Prostate gland (tissue), 2 donors: ENCODE data around the gene SPAG6. TPM values are rescaled to one million over a fixed set of nuclear protein-coding genes. Genes with fewer than 3 reads are reported as not detected.
A peak's percentile ranks its signal among the peaks of the same experiment; 100 is the strongest.

Experiments used
- DNase-seq: peaks from one replicate; pipeline ENCODE4 v3.0.0-alpha.2; 2019; ENCODE audit warnings: low spot score
- H3K27ac ChIP-seq, 2 donors: fragments of 200-600 bp; sonication (generic); 2 replicates each; pipeline ENCODE4 v1.5.1; 2017 to 2019
- H3K27me3 ChIP-seq: fragments of 200-600 bp; sonication (generic); replicated peaks from 2 replicates; pipeline ENCODE4 v1.5.1; 2019; ENCODE audit not compliant: insufficient read depth
- H3K36me3 ChIP-seq, 2 donors: fragments of 200-600 bp; sonication (generic); 1 replicate in 1 of 2; 2 replicates in 1 of 2; pipeline versions ENCODE4 v1.5.1 to v1.8.1; 2017 to 2019
- H3K4me1 ChIP-seq: fragments of 200-600 bp; sonication (generic); replicated peaks from 2 replicates; pipeline ENCODE4 v1.5.1; 2019
- H3K4me3 ChIP-seq, 2 donors: fragments of 200-600 bp; sonication (generic); 2 replicates each; pipeline ENCODE4 v1.5.1; 2017 to 2019
- H3K9me3 ChIP-seq: fragments of 200-600 bp; sonication (generic); 2 replicates; pipeline ENCODE4 v1.5.1; 2017
- POLR2A ChIP-seq: fragments of 450-650 bp; IDR thresholded peaks from one replicate; pipeline ENCODE4 v1.6.1; 2016; ENCODE audit warnings: antibody characterized with exemption, mild to moderate bottlenecking
- POLR2AphosphoS5 ChIP-seq: sonication (generic); formaldehyde crosslinking; IDR thresholded peaks from one replicate; pipeline ENCODE4 v1.6.1; 2017; ENCODE audit warnings: antibody characterized with exemption
- WGBS: methylation state at CpG from one replicate; pipeline ENCODE4 v1.1.5; 2018; 5-methylcytosine and 5-hydroxymethylcytosine counted together
- intact Hi-C: fragments of 100-400 bp; cut with DNase I; formaldehyde crosslinking; loops from one replicate; pipeline ENCODE4 v1.14.2; 2022
- small RNA-seq, 2 donors: library from RNA; depleted of rRNA; stranded (forward); fragments of <200 nt; gene quantifications; one replicate each; pipeline ENCODE3, GENCODE V24; 2016
- total RNA-seq, 2 donors: library from RNA; depleted of rRNA; stranded (reverse); fragments of >200 nt; gene quantifications; one replicate each; pipeline ENCODE4 v1.1.0, GENCODE V29; 2016
- TF ChIP-seq, protein P1 (sequence below), 4 experiments: fragments of 200-600 bp in 2 of 4; fragments of 450-650 bp in 2 of 4; sonication (generic) in 2 of 4; IDR thresholded peaks; 1 replicate in 3 of 4; 2 replicates in 1 of 4; pipeline ENCODE4 v1.5.1; 2016 to 2019; ENCODE audit warnings: antibody characterized with exemption in 4 of 4, mild to moderate bottlenecking in 2 of 4, moderate library complexity in 2 of 4

Gene SPAG6
- total RNA-seq, 2 donors from 2014 or later = 5.8 to 20.3 TPM

DNA sequence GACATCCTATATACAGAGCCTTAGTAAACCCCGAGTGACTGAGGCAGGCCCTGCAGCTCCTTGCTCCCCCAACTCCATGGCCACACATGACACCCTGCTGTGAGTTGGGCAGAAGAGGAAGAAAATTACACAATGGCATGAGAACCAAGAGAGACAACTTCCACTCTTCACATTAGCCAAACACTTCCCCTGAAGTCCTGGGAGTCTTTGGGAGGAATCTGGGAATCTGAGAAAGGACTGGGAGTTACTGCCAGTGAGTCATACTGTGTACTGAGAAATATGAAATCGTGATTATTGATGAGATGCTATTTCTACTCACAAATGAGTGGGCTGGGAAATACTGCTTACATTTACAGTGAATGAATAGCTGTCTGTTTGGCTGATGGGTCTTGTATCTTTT is 116.6 kb downstream of the SPAG6 start:
- H3K4me3 ChIP-seq = no peak overlapping the region
- intact Hi-C loops = no loop called here
- no peak for DNase-seq
- no peak overlapping the region for H3K27ac ChIP-seq
- no peaks in the 10 kb centered on the region for H3K9me3 ChIP-seq
- TF ChIP-seq, protein P1, sequence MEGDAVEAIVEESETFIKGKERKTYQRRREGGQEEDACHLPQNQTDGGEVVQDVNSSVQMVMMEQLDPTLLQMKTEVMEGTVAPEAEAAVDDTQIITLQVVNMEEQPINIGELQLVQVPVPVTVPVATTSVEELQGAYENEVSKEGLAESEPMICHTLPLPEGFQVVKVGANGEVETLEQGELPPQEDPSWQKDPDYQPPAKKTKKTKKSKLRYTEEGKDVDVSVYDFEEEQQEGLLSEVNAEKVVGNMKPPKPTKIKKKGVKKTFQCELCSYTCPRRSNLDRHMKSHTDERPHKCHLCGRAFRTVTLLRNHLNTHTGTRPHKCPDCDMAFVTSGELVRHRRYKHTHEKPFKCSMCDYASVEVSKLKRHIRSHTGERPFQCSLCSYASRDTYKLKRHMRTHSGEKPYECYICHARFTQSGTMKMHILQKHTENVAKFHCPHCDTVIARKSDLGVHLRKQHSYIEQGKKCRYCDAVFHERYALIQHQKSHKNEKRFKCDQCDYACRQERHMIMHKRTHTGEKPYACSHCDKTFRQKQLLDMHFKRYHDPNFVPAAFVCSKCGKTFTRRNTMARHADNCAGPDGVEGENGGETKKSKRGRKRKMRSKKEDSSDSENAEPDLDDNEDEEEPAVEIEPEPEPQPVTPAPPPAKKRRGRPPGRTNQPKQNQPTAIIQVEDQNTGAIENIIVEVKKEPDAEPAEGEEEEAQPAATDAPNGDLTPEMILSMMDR (IDR thresholded peaks at IDR 0.05) = no peak
- TF ChIP-seq POLR2A = no peak
- no peak for TF ChIP-seq POLR2AphosphoS5
- WGBS = 93% methylated on average over 2 of the region's 2 CpGs
- H3K4me1 ChIP-seq = no peaks in the 10 kb centered on the region
- H3K27me3 ChIP-seq = no peaks in the 10 kb centered on the region
- H3K36me3 ChIP-seq = no peaks in the 10 kb centered on the region

DNA sequence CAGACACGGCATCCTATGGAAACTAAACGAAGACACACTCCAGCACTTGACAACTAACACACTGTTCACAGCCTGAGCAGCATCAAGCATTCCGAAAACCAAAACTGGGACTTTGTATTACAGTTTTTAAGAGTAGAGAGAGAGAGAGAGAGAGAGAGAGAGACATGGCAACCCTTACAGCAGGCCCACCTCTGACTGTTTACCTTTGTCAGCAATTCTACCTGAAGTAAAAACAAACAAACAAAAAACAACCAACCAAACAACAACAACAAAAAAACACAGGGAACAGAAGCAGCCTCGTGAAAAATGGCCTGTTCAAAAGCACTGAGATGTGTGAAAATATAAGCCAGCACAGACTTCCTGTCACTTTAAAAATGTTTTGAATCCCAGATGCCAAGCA is 118.0 kb downstream of the SPAG6 start:
- no peak for TF ChIP-seq POLR2AphosphoS5
- TF ChIP-seq POLR2A = no peak
- TF ChIP-seq, protein P1 (IDR thresholded peaks at IDR 0.05) = no peak
- no peaks in the 10 kb centered on the region for H3K9me3 ChIP-seq
- H3K36me3 ChIP-seq = no peaks in the 10 kb centered on the region
- WGBS = 74% methylated on average over 4 of the region's 4 CpGs
- no peaks in the 10 kb centered on the region for H3K4me1 ChIP-seq
- no peak overlapping the region for H3K27ac ChIP-seq
- H3K27me3 ChIP-seq = no peaks in the 10 kb centered on the region
- no peak overlapping the region for H3K4me3 ChIP-seq
- intact Hi-C loops = no loop called here
- no peak for DNase-seq

DNA sequence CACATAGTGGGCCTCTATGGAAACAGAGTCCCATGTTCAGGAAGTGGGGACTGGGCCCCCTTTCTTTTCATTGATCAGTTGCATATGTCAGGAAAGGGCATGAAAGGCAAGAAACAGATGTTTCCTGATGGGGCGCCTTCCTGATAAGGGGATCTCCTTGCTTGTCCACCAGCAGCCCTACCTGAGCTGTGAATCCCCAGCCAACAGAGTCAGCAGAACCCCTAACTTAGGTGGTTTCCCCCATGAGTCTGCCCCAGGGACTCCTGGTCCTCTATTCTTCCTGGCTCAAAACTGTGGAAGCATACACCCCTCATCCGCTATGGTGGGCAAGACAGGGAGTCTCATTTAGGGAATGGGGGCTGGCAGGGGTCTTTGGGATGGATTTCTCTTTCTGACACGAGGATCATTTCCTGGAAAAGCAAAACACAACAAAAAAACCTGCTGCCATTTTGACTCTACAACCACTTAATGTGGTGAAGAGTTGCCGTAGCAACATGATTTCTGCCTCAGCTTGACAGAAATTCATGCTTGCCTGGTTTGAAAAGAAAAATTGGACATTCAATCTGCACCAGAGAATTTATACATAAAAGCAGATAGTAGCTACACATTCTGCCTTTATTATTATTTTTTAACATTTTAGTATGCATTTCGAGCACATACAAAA is 119.8 kb downstream of the SPAG6 start:
- 96% methylated on average over 5 of the region's 5 CpGs for WGBS
- no peaks in the 10 kb centered on the region for H3K36me3 ChIP-seq
- TF ChIP-seq POLR2A (no peak), POLR2AphosphoS5 (no peak)
- TF ChIP-seq, protein P1 (IDR thresholded peaks at IDR 0.05) = no peak
- intact Hi-C loops = no loop called here
- no peak overlapping the region for H3K27ac ChIP-seq
- no peaks in the 10 kb centered on the region for H3K9me3 ChIP-seq
- no peaks in the 10 kb centered on the region for H3K27me3 ChIP-seq
- no peaks in the 10 kb centered on the region for H3K4me1 ChIP-seq
- DNase-seq = no peak
- H3K4me3 ChIP-seq = no peak overlapping the region

DNA sequence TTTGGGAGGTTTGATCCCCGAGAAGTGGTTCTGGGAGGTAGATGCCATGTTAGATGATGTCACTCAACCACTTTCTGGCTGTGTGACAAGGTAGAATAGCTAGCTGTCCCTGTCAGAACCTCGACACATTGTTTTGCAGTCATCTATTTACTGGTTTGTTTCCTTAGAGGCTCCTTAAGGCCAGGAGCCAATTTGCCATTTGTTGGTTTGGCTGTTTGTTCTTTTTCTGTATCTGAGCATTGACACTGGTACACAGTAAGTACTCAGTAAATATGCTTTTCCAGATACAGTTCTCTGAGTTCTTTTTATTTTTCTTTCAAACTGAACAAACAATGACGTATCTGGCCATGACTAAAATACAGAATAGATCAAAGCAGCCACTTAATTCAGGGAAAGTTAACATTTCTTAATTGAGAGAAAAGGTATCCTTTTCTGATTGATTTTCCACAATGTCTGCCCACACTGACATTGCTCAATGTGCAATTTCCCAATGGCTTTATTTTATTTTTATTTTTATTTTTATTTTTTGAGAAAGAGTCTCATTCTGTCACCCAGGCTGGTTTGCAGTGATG is 121.6 kb downstream of the SPAG6 start:
- intact Hi-C loops = no loop called here
- no peaks in the 10 kb centered on the region for H3K27me3 ChIP-seq
- no peaks in the 10 kb centered on the region for H3K4me1 ChIP-seq
- no peak for TF ChIP-seq POLR2A
- peak; percentile 74 for TF ChIP-seq POLR2AphosphoS5
- H3K27ac ChIP-seq = no peak overlapping the region
- no peaks in the 10 kb centered on the region for H3K9me3 ChIP-seq
- no peaks in the 10 kb centered on the region for H3K36me3 ChIP-seq
- peak; percentile 59 for DNase-seq
- WGBS = 46% methylated on average over 3 of the region's 3 CpGs
- H3K4me3 ChIP-seq = no peak overlapping the region

Small RNA genes lying within 50 kb of the gene (small RNA-seq; reads per million reads assigned to genes)
- 0 reads per million in 2 donors for gene AL158211.3

Other genes with a start within 250 kb of the SPAG6 start
- 1 to 10 TPM in 1 of 2 donors, not detected in 1; 1.8 TPM for gene EBLN1, start 127.5 kb upstream of the SPAG6 start, total RNA-seq
- 10 to 100 TPM; 30.7 to 38.8 TPM for gene COMMD3, start 29.1 kb upstream of the SPAG6 start, total RNA-seq
- 10 to 100 TPM; 70.8 to 88.4 TPM for gene BMI1, start 24.4 kb upstream of the SPAG6 start, total RNA-seq